GM12878 (cell line): Measurements from ENCODE around the gene UBE2C. TPM values are rescaled to one million over a fixed set of nuclear protein-coding genes. Genes with fewer than 3 reads are reported as not detected.

Experiments
- ATAC-seq: fragments of 200-7000 bp; cut with Tn5 transposase; 3 replicates; pipeline ENCODE4 v1.9.1; 2020; ENCODE audit warnings: mild to moderate bottlenecking, moderate library complexity
- BruUV-seq: library from RNA; stranded (reverse); fragments of 400-500 nt; replicated peaks from 2 replicates; lab custom pipeline; 2021; lab: Mats Ljungman, UMichigan
- CTCF ChIA-PET: fragments of 300-600 bp; sonication (Branson Sonifier 250); formaldehyde crosslinking; extraction: SDS; loops from one replicate; lab custom pipeline; 2021; ENCODE audit warnings: inconsistent platforms; lab: Yijun Ruan, JAX
- POLR2A ChIA-PET: fragments of 350-600 bp; formaldehyde crosslinking; extraction: SDS; loops from one replicate; lab custom pipeline; 2021; ENCODE audit warnings: inconsistent platforms; lab: Charles Lee
- RAD21 ChIA-PET: fragments of 300-600 bp; sonication (Branson Sonifier 250); formaldehyde crosslinking; loops from one replicate; lab custom pipeline; 2023; ENCODE audit warnings: antibody characterized with exemption; ENCODE audit not compliant: unreplicated experiment; lab: Charles Lee
- SMC1A ChIA-PET: fragments of 300-600 bp; sonication (Branson Sonifier 250); formaldehyde crosslinking; loops from one replicate; lab custom pipeline; 2023; ENCODE audit not compliant: unreplicated experiment, uncharacterized antibody; lab: Charles Lee
- DNase-seq: peaks from one replicate; pipeline ENCODE4 v3.0.0-alpha.2; 2011; ENCODE audit warnings: low read depth, low spot score
- FAIRE-seq: peaks from 3 replicates; lab custom pipeline; 2011; peaks lifted over from hg19 to GRCh38; lab: Jason Lieb, UNC
- H2AFZ ChIP-seq: 2 replicates; pipeline ENCODE4 v1.6.0; 2011; ENCODE audit warnings: low read depth, low read length, control low read depth; ENCODE audit not compliant: control insufficient read depth
- H3K27ac ChIP-seq: 2 replicates; pipeline ENCODE4 v1.5.1; 2011; ENCODE audit warnings: control low read depth; ENCODE audit not compliant: control insufficient read depth, insufficient read depth
- H3K27me3 ChIP-seq, 2 experiments: replicated peaks in 1 of 2; 2 replicates each; pipeline versions ENCODE4 v1.6.0 to v1.6.1; 2011; ENCODE audit warnings: low read length in 1 of 2; ENCODE audit not compliant: control insufficient read depth in 2 of 2, insufficient read depth in 2 of 2
- H3K36me3 ChIP-seq, 2 experiments: 2 replicates each; pipeline ENCODE4 v1.5.1; 2011; ENCODE audit warnings: low read length in 1 of 2; ENCODE audit not compliant: control insufficient read depth in 2 of 2, insufficient read depth in 2 of 2
- H3K4me1 ChIP-seq: 2 replicates; pipeline ENCODE4 v1.6.1; 2011; ENCODE audit warnings: mild to moderate bottlenecking, low read length, moderate library complexity, mixed read lengths; ENCODE audit not compliant: control insufficient read depth, insufficient read depth
- H3K4me2 ChIP-seq: 2 replicates; pipeline ENCODE4 v1.6.0; 2011; ENCODE audit warnings: control low read depth; ENCODE audit not compliant: control insufficient read depth, insufficient read depth
- H3K4me3 ChIP-seq: fragments of 200-600 bp; sonication (generic); 2 replicates; pipeline ENCODE4 v1.5.1; 2016
- H3K79me2 ChIP-seq: 2 replicates; pipeline ENCODE4 v1.6.0; 2011; ENCODE audit warnings: low read length; ENCODE audit not compliant: control insufficient read depth, insufficient read depth
- H3K9ac ChIP-seq: 2 replicates; pipeline ENCODE4 v1.8.0; 2011; ENCODE audit warnings: low read length, control low read depth, mixed read lengths; ENCODE audit not compliant: control insufficient read depth, insufficient read depth
- H3K9me3 ChIP-seq: replicated peaks from 3 replicates; pipeline ENCODE4 v1.5.1; 2011; ENCODE audit warnings: mild to moderate bottlenecking, low read length; ENCODE audit not compliant: control insufficient read depth, insufficient read depth
- H4K20me1 ChIP-seq: 2 replicates; pipeline ENCODE4 v1.6.0; 2011; ENCODE audit not compliant: control insufficient read depth, insufficient read depth
- FOXK2 ChIP-seq: fragments of 450-650 bp; IDR thresholded peaks from 2 replicates; pipeline ENCODE4 v1.6.1; 2017; ENCODE audit warnings: mild to moderate bottlenecking, moderate library complexity
- GATAD2B ChIP-seq: fragments of 450-650 bp; conservative IDR thresholded peaks from 2 replicates; pipeline ENCODE4 v1.6.1; 2017; ENCODE audit warnings: low read depth, mild to moderate bottlenecking, moderate library complexity
- IKZF1 ChIP-seq: fragments of 450-650 bp; conservative IDR thresholded peaks from 2 replicates; pipeline ENCODE4 v1.6.1; 2017; ENCODE audit warnings: antibody characterized with exemption, mild to moderate bottlenecking
- LARP7 ChIP-seq: fragments of 450-650 bp; IDR thresholded peaks from 2 replicates; pipeline ENCODE4 v1.6.1; 2017; ENCODE audit warnings: mild to moderate bottlenecking
- MXI1 ChIP-seq: fragments of 150-350 bp; IDR thresholded peaks from 2 replicates; pipeline ENCODE4 v1.6.1; 2011; ENCODE audit warnings: low read depth, mild to moderate bottlenecking, inconsistent platforms, low read length, improper control_type of control experiment
- NR2C1 ChIP-seq: fragments of 450-650 bp; IDR thresholded peaks from 2 replicates; pipeline ENCODE4 v1.6.1; 2017; ENCODE audit warnings: antibody characterized with exemption, mild to moderate bottlenecking, moderate library complexity
- NR2F1 ChIP-seq: fragments of 450-650 bp; conservative IDR thresholded peaks from 2 replicates; pipeline ENCODE4 v1.6.1; 2017; ENCODE audit warnings: mild to moderate bottlenecking
- NRF1 ChIP-seq: conservative IDR thresholded peaks from 2 replicates; pipeline ENCODE4 v1.6.1; 2011; ENCODE audit warnings: mild to moderate bottlenecking, low read depth, low read length, improper control_type of control experiment
- POLR2A ChIP-seq: IDR thresholded peaks from 2 replicates; pipeline ENCODE4 v1.6.1; 2011; ENCODE audit warnings: low read depth, mild to moderate bottlenecking, low read length
- POLR2AphosphoS2 ChIP-seq: IDR thresholded peaks from 2 replicates; pipeline ENCODE4 v1.6.1; 2011; ENCODE audit warnings: low read depth, mild to moderate bottlenecking, low read length, improper control_type of control experiment, moderate library complexity
- TBL1XR1 ChIP-seq: IDR thresholded peaks from 2 replicates; pipeline ENCODE4 v1.6.1; 2012; ENCODE audit warnings: low read depth, low read length, improper control_type of control experiment
- ZSCAN29 ChIP-seq: fragments of 450-650 bp; IDR thresholded peaks from 2 replicates; pipeline ENCODE4 v1.6.1; 2017; ENCODE audit warnings: mild to moderate bottlenecking, moderate library complexity
- WGBS: methylation state at CpG from one replicate; pipeline ENCODE4 v1.1.6; 2016; ENCODE audit warnings: low lambda C conversion rate; ENCODE audit not compliant: insufficient replicate concordance, insufficient coverage; ENCODE audit errors: missing lambda C conversion rate; 5-methylcytosine and 5-hydroxymethylcytosine counted together
- in situ Hi-C: fragments of 300-500 bp; cut with MboI; formaldehyde crosslinking; loops from 9 replicates; pipeline ENCODE4 v1.14.3; 2018; ENCODE audit warnings: mixed read lengths
- intact Hi-C: fragments of 100-400 bp; cut with micrococcal nuclease; formaldehyde crosslinking; loops from one replicate; pipeline ENCODE4 v1.14.2; 2022; ENCODE audit not compliant: unreplicated experiment
- polyA plus RNA-seq, 11 experiments: library from polyadenylated mRNA; depleted of rRNA in 4 of 11; unstranded in 6 of 11; stranded (reverse) in 5 of 11; fragments of >200 nt; fragmentation: Nextera tagmentation in 4 of 11; fragmentation: Illumina TruSeq in 1 of 11; extraction: Ambion mirVana in 4 of 11; extraction: Trizol in 1 of 11; gene quantifications; 1 replicate in 1 of 11; 2 replicates in 10 of 11; pipeline versions ENCODE4 v1.2.1 to v1.2.3, GENCODE V29; 2011 to 2016; ENCODE audit warnings: inconsistent platforms in 2 of 11, missing spikeins in 2 of 11, low read depth in 1 of 11
- total RNA-seq, 4 experiments: library from RNA; depleted of rRNA in 3 of 4; stranded (reverse); fragments of >200 nt in 3 of 4; fragmentation: Illumina TruSeq in 1 of 4; extraction: Trizol in 1 of 4; gene quantifications; 2 replicates each; pipeline versions ENCODE4 v1.2.1 to v1.2.3, GENCODE V29; 2013 to 2021
- TF ChIP-seq, protein P1 (sequence below): fragments of 450-650 bp; IDR thresholded peaks from 2 replicates; pipeline ENCODE4 v1.6.1; 2017; ENCODE audit warnings: mild to moderate bottlenecking, moderate library complexity
- TF ChIP-seq, protein P2 (sequence below): IDR thresholded peaks from 2 replicates; pipeline ENCODE4 v1.6.1; 2012; ENCODE audit warnings: low read depth, low read length, improper control_type of control experiment
- TF ChIP-seq, protein P3 (sequence below): IDR thresholded peaks from 2 replicates; pipeline ENCODE4 v1.6.1; 2012; ENCODE audit warnings: low read depth, low read length, improper control_type of control experiment
- TF ChIP-seq, protein P4 (sequence below): fragments of 450-650 bp; conservative IDR thresholded peaks from 2 replicates; pipeline ENCODE4 v1.6.1; 2017; ENCODE audit warnings: mild to moderate bottlenecking, moderate library complexity

UBE2C gene
- total and polyA plus RNA-seq, 10 of the 15 experiments (the other 5 are each of a cell fraction or from before 2014, with no cell fraction given) = 86.2 to 412 (median 176) TPM

DNA sequence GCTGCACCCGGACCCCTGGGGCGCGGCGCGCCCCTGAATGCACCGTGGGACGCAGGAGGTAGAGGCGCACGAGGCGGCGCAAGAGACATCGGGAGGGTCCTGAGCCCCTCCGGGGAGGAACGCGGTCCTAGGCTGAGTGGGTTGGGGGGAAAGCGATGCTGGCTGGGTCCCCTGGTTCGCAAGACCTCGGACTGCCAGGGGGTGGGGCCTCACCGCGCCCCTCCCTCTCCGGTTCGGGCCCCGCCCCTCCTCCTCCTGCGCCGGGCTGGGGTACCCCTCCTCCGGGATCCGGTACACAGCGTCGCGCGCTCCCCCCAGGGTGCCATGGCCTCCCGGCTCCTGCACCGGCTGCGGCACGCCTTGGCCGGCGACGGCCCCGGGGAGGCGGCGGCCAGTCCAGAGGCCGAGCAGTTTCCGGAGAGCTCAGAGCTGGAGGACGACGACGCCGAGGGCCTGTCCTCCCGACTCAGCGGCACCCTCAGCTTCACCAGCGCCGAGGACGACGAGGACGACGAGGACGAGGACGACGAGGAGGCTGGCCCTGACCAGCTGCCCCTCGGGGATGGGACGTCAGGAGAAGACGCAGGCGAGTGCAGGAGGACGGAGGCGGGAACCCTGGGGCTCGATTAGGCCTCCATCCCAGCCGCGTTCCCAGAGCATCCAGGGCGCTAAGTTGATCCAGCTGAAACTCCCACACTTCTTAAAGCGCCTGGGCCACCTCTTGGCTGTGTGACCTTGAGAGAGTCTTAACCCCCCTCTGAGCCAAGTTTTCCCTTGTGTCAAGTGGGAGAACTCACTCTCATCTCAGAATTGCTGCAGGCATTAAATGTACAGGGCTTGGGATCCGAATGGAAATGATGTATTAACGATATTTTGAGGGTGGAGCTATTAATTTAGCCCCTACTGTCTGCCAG is 21.7 kb downstream of the UBE2C start:
- DNase-seq (no peak), FAIRE-seq (no peak), ATAC-seq (peak; percentile 85)
- SMC1A ChIA-PET = interaction anchor here (1.3 kb wide), 1 partner anchor 100 kb away, joined by 3 read pairs; the partner anchor contains the start of gene PCIF1
- RAD21 ChIA-PET = no interaction called here
- intact Hi-C loops (no loop called here), in situ Hi-C loops (no loop called here)
- no peaks in the 10 kb centered on the region for H3K27me3 ChIP-seq
- peaks cover 3% of the 10 kb centered on the region for H3K4me1 ChIP-seq
- POLR2A ChIA-PET = interaction anchor here (1.0 kb wide), 1 partner anchor 8 kb away, joined by 3 read pairs; no protein-coding TSS in a partner anchor
- H3K36me3 ChIP-seq = no peaks in the 10 kb centered on the region
- peak overlapping the region; percentile 66; the same call in 1 of the 2 replicates for H3K9ac ChIP-seq
- CTCF ChIA-PET = interaction anchor here (1.3 to 1.6 kb wide), 2 partner anchors 8 to 18 kb away, joined by 4 to 6 read pairs; no protein-coding TSS in a partner anchor
- H3K4me3 ChIP-seq = peak overlapping the region; percentile 95
- no peaks in the 10 kb centered on the region for H3K79me2 ChIP-seq
- H4K20me1 ChIP-seq = no peaks in the 10 kb centered on the region
- H3K9me3 ChIP-seq = no peaks in the 10 kb centered on the region
- no TSS peak for BruUV-seq
- H3K27ac ChIP-seq = no peak overlapping the region
- H3K4me2 ChIP-seq = peak overlapping the region; percentile 99
- H2AFZ ChIP-seq = peak overlapping the region; percentile 80
- 28% methylated on average over 58 of the region's 71 CpGs for WGBS
- TF ChIP-seq MXI1 (no peak), LARP7 (peak; percentile 69; the same call in 1 of the 2 replicates), IKZF1 (peak; percentile 30; the same call in 1 of the 2 replicates), ZSCAN29 (no peak), POLR2A (no peak; the same call in 1 of the 2 replicates), NR2C1 (no peak), POLR2AphosphoS2 (no peak), NRF1 (no peak), TBL1XR1 (no peak), FOXK2 (no peak), NR2F1 (no peak), GATAD2B (peak; percentile 80; the same call in 1 of the 2 replicates)
- TF ChIP-seq, protein P1, sequence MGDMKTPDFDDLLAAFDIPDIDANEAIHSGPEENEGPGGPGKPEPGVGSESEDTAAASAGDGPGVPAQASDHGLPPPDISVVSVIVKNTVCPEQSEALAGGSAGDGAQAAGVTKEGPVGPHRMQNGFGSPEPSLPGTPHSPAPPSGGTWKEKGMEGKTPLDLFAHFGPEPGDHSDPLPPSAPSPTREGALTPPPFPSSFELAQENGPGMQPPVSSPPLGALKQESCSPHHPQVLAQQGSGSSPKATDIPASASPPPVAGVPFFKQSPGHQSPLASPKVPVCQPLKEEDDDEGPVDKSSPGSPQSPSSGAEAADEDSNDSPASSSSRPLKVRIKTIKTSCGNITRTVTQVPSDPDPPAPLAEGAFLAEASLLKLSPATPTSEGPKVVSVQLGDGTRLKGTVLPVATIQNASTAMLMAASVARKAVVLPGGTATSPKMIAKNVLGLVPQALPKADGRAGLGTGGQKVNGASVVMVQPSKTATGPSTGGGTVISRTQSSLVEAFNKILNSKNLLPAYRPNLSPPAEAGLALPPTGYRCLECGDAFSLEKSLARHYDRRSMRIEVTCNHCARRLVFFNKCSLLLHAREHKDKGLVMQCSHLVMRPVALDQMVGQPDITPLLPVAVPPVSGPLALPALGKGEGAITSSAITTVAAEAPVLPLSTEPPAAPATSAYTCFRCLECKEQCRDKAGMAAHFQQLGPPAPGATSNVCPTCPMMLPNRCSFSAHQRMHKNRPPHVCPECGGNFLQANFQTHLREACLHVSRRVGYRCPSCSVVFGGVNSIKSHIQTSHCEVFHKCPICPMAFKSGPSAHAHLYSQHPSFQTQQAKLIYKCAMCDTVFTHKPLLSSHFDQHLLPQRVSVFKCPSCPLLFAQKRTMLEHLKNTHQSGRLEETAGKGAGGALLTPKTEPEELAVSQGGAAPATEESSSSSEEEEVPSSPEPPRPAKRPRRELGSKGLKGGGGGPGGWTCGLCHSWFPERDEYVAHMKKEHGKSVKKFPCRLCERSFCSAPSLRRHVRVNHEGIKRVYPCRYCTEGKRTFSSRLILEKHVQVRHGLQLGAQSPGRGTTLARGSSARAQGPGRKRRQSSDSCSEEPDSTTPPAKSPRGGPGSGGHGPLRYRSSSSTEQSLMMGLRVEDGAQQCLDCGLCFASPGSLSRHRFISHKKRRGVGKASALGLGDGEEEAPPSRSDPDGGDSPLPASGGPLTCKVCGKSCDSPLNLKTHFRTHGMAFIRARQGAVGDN = 0 out of 2 replicates have a peak, but pooled peaks have one; percentile 33
- TF ChIP-seq, protein P2, sequence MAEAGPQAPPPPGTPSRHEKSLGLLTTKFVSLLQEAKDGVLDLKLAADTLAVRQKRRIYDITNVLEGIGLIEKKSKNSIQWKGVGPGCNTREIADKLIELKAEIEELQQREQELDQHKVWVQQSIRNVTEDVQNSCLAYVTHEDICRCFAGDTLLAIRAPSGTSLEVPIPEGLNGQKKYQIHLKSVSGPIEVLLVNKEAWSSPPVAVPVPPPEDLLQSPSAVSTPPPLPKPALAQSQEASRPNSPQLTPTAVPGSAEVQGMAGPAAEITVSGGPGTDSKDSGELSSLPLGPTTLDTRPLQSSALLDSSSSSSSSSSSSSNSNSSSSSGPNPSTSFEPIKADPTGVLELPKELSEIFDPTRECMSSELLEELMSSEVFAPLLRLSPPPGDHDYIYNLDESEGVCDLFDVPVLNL = no peak
- TF ChIP-seq, protein P3, sequence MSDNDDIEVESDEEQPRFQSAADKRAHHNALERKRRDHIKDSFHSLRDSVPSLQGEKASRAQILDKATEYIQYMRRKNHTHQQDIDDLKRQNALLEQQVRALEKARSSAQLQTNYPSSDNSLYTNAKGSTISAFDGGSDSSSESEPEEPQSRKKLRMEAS = 0 out of 2 replicates have a peak, but pooled peaks have one; percentile 23
- TF ChIP-seq, protein P4, sequence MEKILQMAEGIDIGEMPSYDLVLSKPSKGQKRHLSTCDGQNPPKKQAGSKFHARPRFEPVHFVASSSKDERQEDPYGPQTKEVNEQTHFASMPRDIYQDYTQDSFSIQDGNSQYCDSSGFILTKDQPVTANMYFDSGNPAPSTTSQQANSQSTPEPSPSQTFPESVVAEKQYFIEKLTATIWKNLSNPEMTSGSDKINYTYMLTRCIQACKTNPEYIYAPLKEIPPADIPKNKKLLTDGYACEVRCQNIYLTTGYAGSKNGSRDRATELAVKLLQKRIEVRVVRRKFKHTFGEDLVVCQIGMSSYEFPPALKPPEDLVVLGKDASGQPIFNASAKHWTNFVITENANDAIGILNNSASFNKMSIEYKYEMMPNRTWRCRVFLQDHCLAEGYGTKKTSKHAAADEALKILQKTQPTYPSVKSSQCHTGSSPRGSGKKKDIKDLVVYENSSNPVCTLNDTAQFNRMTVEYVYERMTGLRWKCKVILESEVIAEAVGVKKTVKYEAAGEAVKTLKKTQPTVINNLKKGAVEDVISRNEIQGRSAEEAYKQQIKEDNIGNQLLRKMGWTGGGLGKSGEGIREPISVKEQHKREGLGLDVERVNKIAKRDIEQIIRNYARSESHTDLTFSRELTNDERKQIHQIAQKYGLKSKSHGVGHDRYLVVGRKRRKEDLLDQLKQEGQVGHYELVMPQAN = 0 out of 2 replicates have a peak, but pooled peaks have one; percentile 56
